ENCODE data around the gene HSP90AA1. TPM values are rescaled to one million over a fixed set of nuclear protein-coding genes. Genes with fewer than 3 reads are reported as not detected.
A peak's percentile ranks its signal among the peaks of the same experiment; 100 is the strongest.

Gene HSP90AA1
- total and polyA plus RNA-seq, 2 experiments from 2014 or later = 1,401 to 2,107 TPM

DNA sequence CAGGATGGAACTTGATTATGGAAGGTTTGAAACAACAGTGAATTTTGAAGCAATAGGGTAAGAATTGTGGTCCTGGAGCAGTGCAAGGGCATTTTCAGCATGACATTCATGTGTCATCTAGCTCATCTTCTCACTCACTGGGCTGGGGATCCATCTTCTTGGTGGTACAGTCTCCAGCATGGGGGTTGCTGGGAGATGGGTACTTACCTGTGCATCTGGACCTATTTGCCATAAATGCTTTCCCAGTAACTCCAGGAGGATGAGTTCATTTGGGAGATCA is 7.2 kb downstream of the HSP90AA1 start:
- H3K9me3 Mint-ChIP-seq = no peaks in the 10 kb centered on the region
- Histone ChIP-seq H3K27me3 (ENCODE audit: insufficient read depth) (no peaks in the 10 kb centered on the region), H3K4me2 (no peak overlapping the region), H4K20me1 (replicated peaks; ENCODE audit: insufficient read depth) (peaks cover 44% of the 10 kb centered on the region), H3K4me3 (no peak overlapping the region), H3K79me2 (replicated peaks; ENCODE audit: insufficient read depth) (peaks cover 30% of the 10 kb centered on the region), H3F3A (replicated peaks; ENCODE audit: low read depth) (peaks cover 58% of the 10 kb centered on the region), H3K36me3 (ENCODE audit: insufficient read depth) (peaks cover 57% of the 10 kb centered on the region), H3K4me1 (ENCODE audit: insufficient read depth) (peaks cover 14% of the 10 kb centered on the region), H3K9me2 (ENCODE audit: insufficient read depth) (no peaks in the 10 kb centered on the region), H3K27ac (ENCODE audit: low read depth) (peak overlapping the region; percentile 78), H2AFZ (no peak overlapping the region)
- TF ChIP-seq ZNF331 (CRISPR knock-in tag; IDR thresholded peaks at IDR 0.05; ENCODE audit: low read depth) = no peak
- TF ChIP-seq, protein P1, sequence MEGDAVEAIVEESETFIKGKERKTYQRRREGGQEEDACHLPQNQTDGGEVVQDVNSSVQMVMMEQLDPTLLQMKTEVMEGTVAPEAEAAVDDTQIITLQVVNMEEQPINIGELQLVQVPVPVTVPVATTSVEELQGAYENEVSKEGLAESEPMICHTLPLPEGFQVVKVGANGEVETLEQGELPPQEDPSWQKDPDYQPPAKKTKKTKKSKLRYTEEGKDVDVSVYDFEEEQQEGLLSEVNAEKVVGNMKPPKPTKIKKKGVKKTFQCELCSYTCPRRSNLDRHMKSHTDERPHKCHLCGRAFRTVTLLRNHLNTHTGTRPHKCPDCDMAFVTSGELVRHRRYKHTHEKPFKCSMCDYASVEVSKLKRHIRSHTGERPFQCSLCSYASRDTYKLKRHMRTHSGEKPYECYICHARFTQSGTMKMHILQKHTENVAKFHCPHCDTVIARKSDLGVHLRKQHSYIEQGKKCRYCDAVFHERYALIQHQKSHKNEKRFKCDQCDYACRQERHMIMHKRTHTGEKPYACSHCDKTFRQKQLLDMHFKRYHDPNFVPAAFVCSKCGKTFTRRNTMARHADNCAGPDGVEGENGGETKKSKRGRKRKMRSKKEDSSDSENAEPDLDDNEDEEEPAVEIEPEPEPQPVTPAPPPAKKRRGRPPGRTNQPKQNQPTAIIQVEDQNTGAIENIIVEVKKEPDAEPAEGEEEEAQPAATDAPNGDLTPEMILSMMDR (conservative IDR thresholded peaks at IDR 0.05; ENCODE audit: low read depth in 2 of 2) = no peak
- no peak for TF ChIP-seq STAT1 (IDR thresholded peaks at IDR 0.05; ENCODE audit: unreplicated experiment)
- TF ChIP-seq CREB1 (CRISPR knock-in tag; IDR thresholded peaks at IDR 0.05; ENCODE audit: low read depth) = no peak
- no peak for TF ChIP-seq EZH2phosphoT487 (IDR thresholded peaks at IDR 0.05; ENCODE audit: unreplicated experiment)
- TF ChIP-seq, protein P2, sequence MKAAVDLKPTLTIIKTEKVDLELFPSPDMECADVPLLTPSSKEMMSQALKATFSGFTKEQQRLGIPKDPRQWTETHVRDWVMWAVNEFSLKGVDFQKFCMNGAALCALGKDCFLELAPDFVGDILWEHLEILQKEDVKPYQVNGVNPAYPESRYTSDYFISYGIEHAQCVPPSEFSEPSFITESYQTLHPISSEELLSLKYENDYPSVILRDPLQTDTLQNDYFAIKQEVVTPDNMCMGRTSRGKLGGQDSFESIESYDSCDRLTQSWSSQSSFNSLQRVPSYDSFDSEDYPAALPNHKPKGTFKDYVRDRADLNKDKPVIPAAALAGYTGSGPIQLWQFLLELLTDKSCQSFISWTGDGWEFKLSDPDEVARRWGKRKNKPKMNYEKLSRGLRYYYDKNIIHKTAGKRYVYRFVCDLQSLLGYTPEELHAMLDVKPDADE (IDR thresholded peaks at IDR 0.05) = no peak
- TF ChIP-seq NANOG (IDR thresholded peaks at IDR 0.05; ENCODE audit: borderline replicate concordance) = no peak
- TF ChIP-seq, protein P3, sequence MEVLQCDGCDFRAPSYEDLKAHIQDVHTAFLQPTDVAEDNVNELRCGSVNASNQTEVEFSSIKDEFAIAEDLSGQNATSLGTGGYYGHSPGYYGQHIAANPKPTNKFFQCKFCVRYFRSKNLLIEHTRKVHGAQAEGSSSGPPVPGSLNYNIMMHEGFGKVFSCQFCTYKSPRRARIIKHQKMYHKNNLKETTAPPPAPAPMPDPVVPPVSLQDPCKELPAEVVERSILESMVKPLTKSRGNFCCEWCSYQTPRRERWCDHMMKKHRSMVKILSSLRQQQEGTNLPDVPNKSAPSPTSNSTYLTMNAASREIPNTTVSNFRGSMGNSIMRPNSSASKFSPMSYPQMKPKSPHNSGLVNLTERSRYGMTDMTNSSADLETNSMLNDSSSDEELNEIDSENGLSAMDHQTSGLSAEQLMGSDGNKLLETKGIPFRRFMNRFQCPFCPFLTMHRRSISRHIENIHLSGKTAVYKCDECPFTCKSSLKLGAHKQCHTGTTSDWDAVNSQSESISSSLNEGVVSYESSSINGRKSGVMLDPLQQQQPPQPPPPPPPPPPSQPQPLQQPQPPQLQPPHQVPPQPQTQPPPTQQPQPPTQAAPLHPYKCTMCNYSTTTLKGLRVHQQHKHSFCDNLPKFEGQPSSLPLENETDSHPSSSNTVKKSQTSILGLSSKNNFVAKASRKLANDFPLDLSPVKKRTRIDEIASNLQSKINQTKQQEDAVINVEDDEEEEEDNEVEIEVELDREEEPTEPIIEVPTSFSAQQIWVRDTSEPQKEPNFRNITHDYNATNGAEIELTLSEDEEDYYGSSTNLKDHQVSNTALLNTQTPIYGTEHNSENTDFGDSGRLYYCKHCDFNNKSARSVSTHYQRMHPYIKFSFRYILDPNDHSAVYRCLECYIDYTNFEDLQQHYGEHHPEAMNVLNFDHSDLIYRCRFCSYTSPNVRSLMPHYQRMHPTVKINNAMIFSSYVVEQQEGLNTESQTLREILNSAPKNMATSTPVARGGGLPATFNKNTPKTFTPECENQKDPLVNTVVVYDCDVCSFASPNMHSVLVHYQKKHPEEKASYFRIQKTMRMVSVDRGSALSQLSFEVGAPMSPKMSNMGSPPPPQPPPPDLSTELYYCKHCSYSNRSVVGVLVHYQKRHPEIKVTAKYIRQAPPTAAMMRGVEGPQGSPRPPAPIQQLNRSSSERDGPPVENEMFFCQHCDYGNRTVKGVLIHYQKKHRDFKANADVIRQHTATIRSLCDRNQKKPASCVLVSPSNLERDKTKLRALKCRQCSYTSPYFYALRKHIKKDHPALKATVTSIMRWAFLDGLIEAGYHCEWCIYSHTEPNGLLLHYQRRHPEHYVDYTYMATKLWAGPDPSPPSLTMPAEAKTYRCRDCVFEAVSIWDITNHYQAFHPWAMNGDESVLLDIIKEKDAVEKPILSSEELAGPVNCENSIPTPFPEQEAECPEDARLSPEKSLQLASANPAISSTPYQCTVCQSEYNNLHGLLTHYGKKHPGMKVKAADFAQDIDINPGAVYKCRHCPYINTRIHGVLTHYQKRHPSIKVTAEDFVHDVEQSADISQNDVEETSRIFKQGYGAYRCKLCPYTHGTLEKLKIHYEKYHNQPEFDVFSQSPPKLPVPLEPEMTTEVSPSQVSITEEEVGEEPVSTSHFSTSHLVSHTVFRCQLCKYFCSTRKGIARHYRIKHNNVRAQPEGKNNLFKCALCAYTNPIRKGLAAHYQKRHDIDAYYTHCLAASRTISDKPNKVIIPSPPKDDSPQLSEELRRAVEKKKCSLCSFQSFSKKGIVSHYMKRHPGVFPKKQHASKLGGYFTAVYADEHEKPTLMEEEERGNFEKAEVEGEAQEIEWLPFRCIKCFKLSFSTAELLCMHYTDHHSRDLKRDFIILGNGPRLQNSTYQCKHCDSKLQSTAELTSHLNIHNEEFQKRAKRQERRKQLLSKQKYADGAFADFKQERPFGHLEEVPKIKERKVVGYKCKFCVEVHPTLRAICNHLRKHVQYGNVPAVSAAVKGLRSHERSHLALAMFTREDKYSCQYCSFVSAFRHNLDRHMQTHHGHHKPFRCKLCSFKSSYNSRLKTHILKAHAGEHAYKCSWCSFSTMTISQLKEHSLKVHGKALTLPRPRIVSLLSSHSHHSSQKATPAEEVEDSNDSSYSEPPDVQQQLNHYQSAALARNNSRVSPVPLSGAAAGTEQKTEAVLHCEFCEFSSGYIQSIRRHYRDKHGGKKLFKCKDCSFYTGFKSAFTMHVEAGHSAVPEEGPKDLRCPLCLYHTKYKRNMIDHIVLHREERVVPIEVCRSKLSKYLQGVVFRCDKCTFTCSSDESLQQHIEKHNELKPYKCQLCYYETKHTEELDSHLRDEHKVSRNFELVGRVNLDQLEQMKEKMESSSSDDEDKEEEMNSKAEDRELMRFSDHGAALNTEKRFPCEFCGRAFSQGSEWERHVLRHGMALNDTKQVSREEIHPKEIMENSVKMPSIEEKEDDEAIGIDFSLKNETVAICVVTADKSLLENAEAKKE (CRISPR knock-in tag; IDR thresholded peaks at IDR 0.05) = no peak
- TF ChIP-seq POLR2AphosphoS5 (IDR thresholded peaks at IDR 0.05; ENCODE audit: low read depth) = no peak
- DNase-seq (ENCODE audit: low spot score) (no peak), ATAC-seq (no peak)
- no peak overlapping the region for H3K27ac Mint-ChIP-seq
- no peak overlapping the region for H3K4me3 Mint-ChIP-seq
- H3K4me1 Mint-ChIP-seq = peaks cover 16% of the 10 kb centered on the region
- peaks cover 9% of the 10 kb centered on the region for H3K27me3 Mint-ChIP-seq (ENCODE audit: insufficient read depth, low read depth, poor library complexity)
- peaks cover 80% of the 10 kb centered on the region for H3K36me3 Mint-ChIP-seq (ENCODE audit: low read depth)

Data from GM23338 (cell line).